H1 (cell line): ENCODE measurements around the gene ACAA1. TPM values are rescaled to one million over a fixed set of nuclear protein-coding genes. Genes with fewer than 3 reads are reported as not detected.

ENCODE experiments used
- CTCF ChIA-PET: fragments of 300-600 bp; sonication (Branson Sonifier 250); formaldehyde crosslinking; loops from one replicate; lab custom pipeline; 2021; ENCODE audit not compliant: partially characterized antibody; lab: Charles Lee
- POLR2A ChIA-PET: fragments of 300-600 bp; sonication (Branson Sonifier 250); formaldehyde crosslinking; loops from one replicate; lab custom pipeline; 2021; ENCODE audit warnings: inconsistent platforms; ENCODE audit not compliant: partially characterized antibody; lab: Charles Lee
- DNase-seq, 2 experiments: peaks; one replicate each; pipeline versions ENCODE4 v3.0.0 to v3.0.0-alpha.2; 2010 to 2022; ENCODE audit warnings: low spot score in 2 of 2, low read depth in 1 of 2, mixed read lengths in 1 of 2
- FAIRE-seq: peaks from 2 replicates; lab custom pipeline; 2011; peaks lifted over from hg19 to GRCh38; lab: Jason Lieb, UNC
- H2AFZ ChIP-seq: 2 replicates; pipeline ENCODE4 v1.8.1; 2012; ENCODE audit warnings: low read length, inconsistent platforms
- H2AK5ac ChIP-seq: 2 replicates; pipeline ENCODE4 v1.6.1; 2013; ENCODE audit warnings: low read depth, low read length
- H2BK120ac ChIP-seq: replicated peaks from 2 replicates; pipeline ENCODE3; 2013; ENCODE audit warnings: low read depth, low read length, inconsistent platforms
- H2BK12ac ChIP-seq: 2 replicates; pipeline ENCODE4 v1.6.1; 2013; ENCODE audit warnings: low read depth, low read length
- H2BK15ac ChIP-seq: 2 replicates; pipeline ENCODE4 v1.6.1; 2013; ENCODE audit warnings: low read length
- H2BK20ac ChIP-seq: 2 replicates; pipeline ENCODE4 v1.6.1; 2013; ENCODE audit warnings: low read length
- H2BK5ac ChIP-seq: 2 replicates; pipeline ENCODE4 v1.6.1; 2013; ENCODE audit warnings: low read depth, low read length
- H3K14ac ChIP-seq: 2 replicates; pipeline ENCODE4 v1.6.1; 2013; ENCODE audit warnings: inconsistent platforms; ENCODE audit not compliant: insufficient read length
- H3K18ac ChIP-seq: 2 replicates; pipeline ENCODE4 v1.6.1; 2013; ENCODE audit warnings: low read length; ENCODE audit errors: extremely low read depth
- H3K23ac ChIP-seq: 2 replicates; pipeline ENCODE4 v1.6.1; 2013; ENCODE audit warnings: inconsistent platforms; ENCODE audit not compliant: insufficient read length
- H3K23me2 ChIP-seq: 2 replicates; pipeline ENCODE4 v1.6.1; 2013; ENCODE audit warnings: low read depth, low read length
- H3K27ac ChIP-seq: 2 replicates; pipeline ENCODE4 v1.6.1; 2011; ENCODE audit warnings: low read depth, low read length, inconsistent platforms
- H3K27me3 ChIP-seq, 4 experiments: replicated peaks in 1 of 4; 1 replicate in 1 of 4; 2 replicates in 3 of 4; pipeline versions ENCODE4 v1.6.1 to v1.8.1; 2011 to 2013; ENCODE audit warnings: low read length in 3 of 4, mild to moderate bottlenecking in 3 of 4, inconsistent platforms in 2 of 4, mixed read lengths in 2 of 4, moderate library complexity in 1 of 4; ENCODE audit not compliant: control insufficient read depth in 3 of 4, insufficient read depth in 3 of 4; ENCODE audit errors: extremely low read depth in 1 of 4
- H3K36me3 ChIP-seq, 4 experiments: 2 replicates each; pipeline versions ENCODE4 v1.6.1 to v1.8.1; 2011 to 2013; ENCODE audit warnings: mild to moderate bottlenecking in 4 of 4, low read length in 3 of 4, moderate library complexity in 2 of 4, control low read depth in 1 of 4, inconsistent platforms in 1 of 4; ENCODE audit not compliant: insufficient read depth in 4 of 4, control insufficient read depth in 2 of 4
- H3K4ac ChIP-seq: replicated peaks from 2 replicates; pipeline ENCODE3; 2013; ENCODE audit warnings: low read length, low read depth, mixed read lengths, inconsistent platforms; ENCODE audit not compliant: insufficient read length
- H3K4me1 ChIP-seq, 4 experiments: replicated peaks in 1 of 4; 1 replicate in 1 of 4; 2 replicates in 3 of 4; pipeline versions ENCODE4 v1.6.1 to v1.8.1; 2011 to 2013; ENCODE audit warnings: low read length in 3 of 4, inconsistent platforms in 2 of 4, mixed read lengths in 1 of 4; ENCODE audit not compliant: insufficient read depth in 4 of 4, control insufficient read depth in 3 of 4
- H3K4me2 ChIP-seq, 2 experiments: 2 replicates each; pipeline versions ENCODE4 v1.6.1 to v1.8.1; 2011 to 2013; ENCODE audit warnings: low read depth in 2 of 2, low read length in 2 of 2, control low read depth in 1 of 2, inconsistent platforms in 1 of 2, mild to moderate bottlenecking in 1 of 2; ENCODE audit not compliant: insufficient read depth in 1 of 2
- H3K4me3 ChIP-seq, 4 experiments: fragments of 200-600, 300-600 bp in 1 of 4; sonication (generic), shearing (Covaris generic), sonication (Bioruptor Twin) in 1 of 4; 2 replicates each; pipeline versions ENCODE4 v1.5.1 to v1.8.1; 2011 to 2016; ENCODE audit warnings: low read length in 4 of 4, low read depth in 3 of 4, control low read depth in 2 of 4, inconsistent platforms in 2 of 4, mild to moderate bottlenecking in 2 of 4, mixed read lengths in 1 of 4, moderate library complexity in 1 of 4; ENCODE audit not compliant: insufficient read depth in 2 of 4; ENCODE audit errors: extremely low read depth in 1 of 4
- H3K56ac ChIP-seq: replicated peaks from 2 replicates; pipeline ENCODE3; 2013; ENCODE audit warnings: low read depth, mild to moderate bottlenecking, mixed read lengths, low read length, inconsistent platforms; ENCODE audit not compliant: insufficient read length
- H3K79me1 ChIP-seq: 2 replicates; pipeline ENCODE4 v1.6.1; 2013; ENCODE audit warnings: low read depth, low read length, control low read depth
- H3K79me2 ChIP-seq, 2 experiments: 2 replicates each; pipeline versions ENCODE4 v1.6.1 to v1.8.1; 2012 to 2013; ENCODE audit warnings: low read length in 2 of 2, mild to moderate bottlenecking in 2 of 2, inconsistent platforms in 1 of 2; ENCODE audit not compliant: insufficient read depth in 2 of 2, control insufficient read depth in 1 of 2
- H3K9ac ChIP-seq, 4 experiments: replicated peaks in 1 of 4; 1 replicate in 1 of 4; 2 replicates in 3 of 4; pipeline versions ENCODE4 v1.6.1 to v1.8.1; 2011 to 2013; ENCODE audit warnings: low read depth in 3 of 4, low read length in 3 of 4, control low read depth in 2 of 4, mild to moderate bottlenecking in 2 of 4, moderate library complexity in 2 of 4, inconsistent platforms in 1 of 4; ENCODE audit errors: extremely low read depth in 1 of 4
- H3K9me3 ChIP-seq, 2 experiments: 2 replicates each; pipeline versions ENCODE4 v1.6.1 to v1.8.1; 2012 to 2013; ENCODE audit warnings: mild to moderate bottlenecking in 2 of 2, moderate library complexity in 2 of 2, control low read depth in 1 of 2, inconsistent platforms in 1 of 2, low read depth in 1 of 2, low read length in 1 of 2, mixed read lengths in 1 of 2; ENCODE audit not compliant: insufficient read depth in 2 of 2
- H4K20me1 ChIP-seq, 2 experiments: replicated peaks in 1 of 2; 2 replicates each; pipeline versions ENCODE3 to v1.8.1; 2011 to 2013; ENCODE audit warnings: inconsistent platforms in 2 of 2, low read length in 2 of 2, mild to moderate bottlenecking in 1 of 2; ENCODE audit not compliant: insufficient read depth in 2 of 2, control insufficient read depth in 1 of 2
- H4K5ac ChIP-seq: 2 replicates; pipeline ENCODE4 v1.6.1; 2013; ENCODE audit warnings: low read length, low read depth, mixed read lengths, inconsistent platforms; ENCODE audit not compliant: insufficient read length
- H4K8ac ChIP-seq: 2 replicates; pipeline ENCODE4 v1.8.0; 2013; ENCODE audit warnings: mild to moderate bottlenecking, moderate library complexity, low read length, inconsistent platforms; ENCODE audit not compliant: insufficient read depth; ENCODE audit errors: extremely low read depth
- H4K91ac ChIP-seq: replicated peaks from 2 replicates; pipeline ENCODE3; 2013; ENCODE audit warnings: low read length, mixed read lengths, inconsistent platforms; ENCODE audit not compliant: insufficient read length
- ASH2L ChIP-seq: fragments of 200-600, 300-600 bp; sonication (generic); IDR thresholded peaks from one replicate; pipeline ENCODE4 v1.7.1; 2017; ENCODE audit warnings: low read length
- BACH1 ChIP-seq: IDR thresholded peaks from 2 replicates; pipeline ENCODE4 v1.6.1; 2012; ENCODE audit warnings: low read length, improper control_type of control experiment
- CBX5 ChIP-seq: fragments of 300-800, 300-1000 bp; sonication (generic); IDR thresholded peaks from 2 replicates; pipeline ENCODE4 v1.7.1; 2016; ENCODE audit warnings: antibody characterized with exemption, low read length, low read depth
- CHD2 ChIP-seq: IDR thresholded peaks from 2 replicates; pipeline ENCODE4 v1.6.1; 2012; ENCODE audit warnings: low read length, improper control_type of control experiment
- EP300 ChIP-seq, 2 experiments: IDR thresholded peaks; 1 replicate in 1 of 2; 2 replicates in 1 of 2; pipeline ENCODE4 v1.6.1; 2011 to 2012; ENCODE audit warnings: low read depth in 2 of 2, low read length in 2 of 2, mild to moderate bottlenecking in 2 of 2, borderline replicate concordance in 1 of 2, inconsistent platforms in 1 of 2, moderate library complexity in 1 of 2
- EZH2 ChIP-seq: fragments of 200-600 bp; sonication (generic); IDR thresholded peaks from 2 replicates; pipeline ENCODE4 v1.7.1; 2012; ENCODE audit warnings: low read depth, mild to moderate bottlenecking, moderate library complexity, low read length, inconsistent platforms; ENCODE audit not compliant: severe bottlenecking
- JUND ChIP-seq: IDR thresholded peaks from 2 replicates; pipeline ENCODE4 v1.6.1; 2011; ENCODE audit warnings: mild to moderate bottlenecking, improper control_type of control experiment, low read length
- KDM5A ChIP-seq: fragments of 200-600 bp; IDR thresholded peaks from 2 replicates; pipeline ENCODE4 v1.7.1; 2012; ENCODE audit warnings: mild to moderate bottlenecking, low read length, inconsistent platforms, mixed read lengths
- RFX5 ChIP-seq: IDR thresholded peaks from 2 replicates; pipeline ENCODE4 v1.6.1; 2011; ENCODE audit warnings: low read depth, low read length, improper control_type of control experiment, borderline replicate concordance
- RNF2 ChIP-seq: fragments of 200-900, 300-1000 bp; sonication (generic); IDR thresholded peaks from 2 replicates; pipeline ENCODE4 v1.7.1; 2016; ENCODE audit warnings: borderline replicate concordance, low read depth, mild to moderate bottlenecking, antibody characterized with exemption, low read length; ENCODE audit not compliant: poor library complexity, severe bottlenecking; ENCODE audit errors: missing control alignments
- SIRT6 ChIP-seq: IDR thresholded peaks from one replicate; pipeline ENCODE4 v1.7.1; 2012; ENCODE audit warnings: low read length, inconsistent platforms
- SIX5 ChIP-seq: IDR thresholded peaks from 2 replicates; pipeline ENCODE4 v1.6.1; 2011; ENCODE audit warnings: mild to moderate bottlenecking, low read depth, low read length
- SP1 ChIP-seq: IDR thresholded peaks from 2 replicates; pipeline ENCODE4 v1.6.1; 2011; ENCODE audit warnings: low read depth, low read length
- TCF12 ChIP-seq: IDR thresholded peaks from 2 replicates; pipeline ENCODE4 v1.6.1; 2011; ENCODE audit warnings: low read depth, mild to moderate bottlenecking, low read length
- ZNF274 ChIP-seq: IDR thresholded peaks from 2 replicates; pipeline ENCODE4 v1.7.0; 2012; ENCODE audit warnings: low read length, borderline replicate concordance; ENCODE audit errors: extremely low read depth
- WGBS, 2 experiments: shearing (Covaris generic) in 1 of 2; methylation state at CpG; one replicate each; pipeline versions ENCODE4 v1.1.6 to v1.1.7; 2013 to 2015; ENCODE audit warnings: low lambda C conversion rate in 2 of 2, mixed read lengths in 2 of 2, inconsistent platforms in 1 of 2, low coverage in 1 of 2, missing lambda C conversion rate in 1 of 2; ENCODE audit not compliant: insufficient replicate concordance in 2 of 2, insufficient coverage in 1 of 2, insufficient read length in 1 of 2; ENCODE audit errors: extremely low coverage in 1 of 2, missing lambda C conversion rate in 1 of 2; 5-methylcytosine and 5-hydroxymethylcytosine counted together
- polyA plus RNA-seq, 7 experiments: library from polyadenylated mRNA; depleted of rRNA in 3 of 7; stranded (reverse) in 5 of 7; unstranded in 2 of 7; fragments of >200 nt in 5 of 7; fragments of 200-250 nt in 2 of 7; gene quantifications; 1 replicate in 5 of 7; 2 replicates in 1 of 7; 4 replicates in 1 of 7; pipeline versions ENCODE4 v1.2.1 to v1.2.3, GENCODE V29; 2011 to 2013; ENCODE audit warnings: missing spikeins in 2 of 7, mixed read lengths in 2 of 7
- total RNA-seq: library from RNA; stranded (reverse); fragmentation: NEBNext Ultra II Directional; extraction: Animal tissue kit (Norgen Biotek cat#: 25700); gene quantifications from 2 replicates; pipeline ENCODE4 v1.2.1, GENCODE V29; 2021

Gene ACAA1
- total and polyA plus RNA-seq, 2 of the 8 experiments (the other 6 are each of a cell fraction or from before 2014, with no cell fraction given): 23.1 to 34.8 TPM

DNA sequence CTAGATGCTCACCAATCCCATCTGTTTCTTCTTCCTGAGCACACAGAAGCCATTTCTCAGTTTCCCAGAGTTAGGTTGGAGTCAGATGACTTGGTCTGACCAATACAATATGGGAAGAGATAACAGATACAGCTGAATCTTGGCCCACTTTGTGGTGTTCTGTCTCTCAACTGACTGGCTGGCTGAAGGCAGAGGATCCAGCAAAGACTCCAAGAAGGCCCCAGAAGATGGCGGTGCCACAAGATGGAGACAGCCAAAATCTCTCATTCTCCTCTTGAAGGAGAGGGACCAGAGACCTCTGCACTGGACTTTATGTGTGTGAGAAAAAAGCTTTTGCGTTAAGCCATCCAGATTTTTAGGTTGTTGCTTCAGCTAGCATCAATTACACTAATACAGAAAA lies 20.2 kb upstream of the ACAA1 start:
- Histone ChIP-seq H2AK5ac (no peak overlapping the region), H2AFZ (no peak overlapping the region), H3K23ac (no peak overlapping the region), H3K4me3 (no peak overlapping the region), H3K27ac (no peak overlapping the region), H3K14ac (no peak overlapping the region), H3K27me3 (no peaks in the 10 kb centered on the region), H3K4me2 (no peak overlapping the region), H3K79me2 (no peaks in the 10 kb centered on the region), H3K18ac (no peak overlapping the region), H3K9ac (no peak overlapping the region), H3K4me1 (no peaks in the 10 kb centered on the region; a peak in 1 of 7 replicates), H2BK5ac (no peak overlapping the region), H4K20me1 (no peaks in the 10 kb centered on the region), H2BK12ac (no peak overlapping the region), H3K4ac (no peak overlapping the region), H4K5ac (no peak overlapping the region), H3K79me1 (no peaks in the 10 kb centered on the region), H4K91ac (no peak overlapping the region), H3K23me2 (no peaks in the 10 kb centered on the region), H2BK15ac (no peak overlapping the region), H4K8ac (no peak overlapping the region), H3K56ac (no peak overlapping the region), H3K9me3 (no peaks in the 10 kb centered on the region), H3K36me3 (no peaks in the 10 kb centered on the region), H2BK120ac (no peak overlapping the region), H2BK20ac (no peak overlapping the region)
- FAIRE-seq (no peak), DNase-seq (no peak)
- POLR2A ChIA-PET: interaction anchor here (2.7 kb wide), 1 partner anchor 8 kb away, joined by 11 read pairs; the partner anchor contains the start of gene OXSR1
- WGBS, 2 experiments: 91% methylated on average over 2 of the region's 2 CpGs; no CpG with 5 or more reads in 1 of the 2 experiments
- CTCF ChIA-PET: interaction anchor here (1.2 to 10.9 kb wide), 4 partner anchors 17 to 364 kb away, joined by 3 to 52 read pairs (median 4); partner anchors contain the start of genes ACAA1 and MYD88
- TF ChIP-seq ASH2L: no peak
- TF ChIP-seq EZH2: no peak
- TF ChIP-seq CHD2: no peak
- TF ChIP-seq SIRT6: no peak
- TF ChIP-seq CBX5: no peak
- TF ChIP-seq SP1: no peak
- TF ChIP-seq RNF2: no peak
- TF ChIP-seq ZNF274: no peak
- no peak for TF ChIP-seq RFX5
- no peak for TF ChIP-seq JUND
- TF ChIP-seq BACH1: no peak
- TF ChIP-seq EP300 (IDR thresholded peaks at IDR 0.05; ENCODE audit: borderline replicate concordance in 1 of 2, low read depth in 2 of 2, low read length in 2 of 2): no peak
- TF ChIP-seq SIX5: no peak
- no peak for TF ChIP-seq KDM5A
- TF ChIP-seq TCF12: no peak
